CMK (cell line): ENCODE results near the gene OR4C45.
A peak's percentile ranks its signal among the peaks of the same experiment; 100 is the strongest.
"Not testable (repeated sequence)": the region's sequence is repeated elsewhere in the genome, so short reads cannot be mapped to it uniquely, and the experiment has no call there.

Experiments
- DNase-seq: peaks from one replicate; pipeline ENCODE4 v3.0.0-alpha.2; 2010; ENCODE audit warnings: low read depth

The OR4C45 gene

DNA sequence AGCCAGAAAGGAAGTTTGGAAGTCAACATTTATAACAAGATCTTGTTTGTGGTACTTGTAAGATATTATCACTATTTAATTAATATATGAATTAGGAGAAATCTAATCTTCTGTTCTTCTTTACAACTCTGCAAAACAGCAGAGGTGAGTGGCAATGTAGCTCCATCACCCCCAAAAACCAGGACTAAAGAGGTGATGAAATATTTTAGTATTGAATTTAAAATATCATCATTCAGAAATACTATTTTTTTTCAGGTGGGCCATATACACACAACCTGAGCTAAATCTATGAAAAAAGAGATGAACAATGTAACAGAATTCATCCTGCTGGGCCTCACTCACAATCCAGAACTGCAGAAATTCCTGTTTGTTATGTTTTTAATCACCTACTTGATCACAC is at the start of gene OR4C45:
Gene OR4C45 (plus strand): TSS at position 301 of the 400 bp plus-strand sequence.
- DNase-seq, result no peak

DNA sequence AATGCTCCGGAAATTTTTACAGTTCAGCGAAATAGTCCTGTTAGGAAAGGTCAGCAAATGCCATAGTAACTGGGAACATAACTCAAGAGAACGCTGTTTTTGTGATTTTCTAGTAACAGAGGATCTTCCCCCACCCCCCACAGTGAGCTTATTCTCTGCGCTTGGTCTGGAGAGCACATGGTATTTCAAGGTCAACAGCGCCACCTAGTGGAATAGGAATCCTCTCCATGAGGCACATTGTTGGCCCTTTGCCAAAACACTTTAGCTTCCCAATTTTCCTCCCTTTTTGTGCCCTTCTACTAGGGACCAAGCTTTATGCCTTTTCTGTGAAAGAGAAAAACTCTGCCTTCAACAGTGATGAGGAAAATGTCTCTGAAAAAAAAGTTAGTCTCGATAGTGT is 37.1 kb upstream of the OR4C45 start:
- DNase-seq, result peak; percentile 22

DNA sequence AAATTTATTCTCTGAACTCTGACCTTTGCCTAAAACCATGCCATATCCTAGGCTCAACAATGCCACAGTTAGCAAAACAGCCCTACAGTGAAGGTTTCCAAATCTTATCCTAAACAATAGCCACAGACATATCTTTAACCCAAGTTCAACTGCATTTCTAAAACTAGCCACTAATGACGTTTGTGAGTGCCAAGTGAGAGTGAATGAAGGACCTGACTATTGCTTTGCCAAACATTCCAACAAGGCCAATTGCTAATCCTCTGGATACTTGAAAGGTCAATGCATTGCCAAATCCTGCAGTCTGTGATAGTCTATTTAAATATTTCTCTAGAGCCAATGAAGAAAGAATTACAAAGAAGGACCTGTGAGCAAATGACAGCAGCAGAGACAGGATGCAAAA is 2.5 kb upstream of the OR4C45 start:
- no peak for DNase-seq

DNA sequence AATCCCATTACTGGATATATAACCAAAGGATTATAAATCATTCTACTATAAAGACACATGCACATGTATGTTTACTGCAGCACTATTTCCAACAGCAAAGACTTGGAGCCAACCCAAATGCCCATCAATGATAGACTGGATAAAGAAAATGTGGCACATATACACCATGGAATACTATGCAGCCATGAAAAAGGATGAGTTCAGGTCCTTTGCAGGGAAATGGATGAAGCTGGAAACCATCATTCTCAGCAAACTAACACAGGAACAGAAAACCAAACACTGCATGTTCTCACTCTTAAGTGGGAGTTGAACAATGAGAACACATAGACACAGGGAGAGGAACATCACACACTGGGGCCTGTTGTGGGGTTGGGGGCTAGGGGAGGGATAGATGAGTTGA is 3.6 kb downstream of the OR4C45 start:
- DNase-seq, result not testable (repeated sequence)

DNA sequence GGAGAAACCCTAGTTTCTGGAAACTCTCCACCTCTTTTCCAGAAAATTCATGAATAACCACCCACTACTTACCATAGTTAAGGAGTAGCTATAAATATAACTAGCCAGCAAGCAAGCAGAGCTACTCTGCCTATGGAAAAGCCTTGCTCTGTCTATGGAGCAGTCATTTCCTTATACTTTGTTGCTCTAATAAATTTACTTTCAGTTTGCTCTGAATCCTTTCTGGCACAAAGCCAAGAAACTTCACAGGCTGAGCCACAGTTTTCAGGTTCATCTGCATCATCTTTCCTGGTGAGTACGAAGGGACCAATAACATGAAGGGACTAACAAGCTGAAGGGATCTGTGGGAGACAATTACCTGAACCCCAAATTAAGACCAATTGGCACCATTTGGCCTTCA is 4.6 kb downstream of the OR4C45 start:
- no peak for DNase-seq

DNA sequence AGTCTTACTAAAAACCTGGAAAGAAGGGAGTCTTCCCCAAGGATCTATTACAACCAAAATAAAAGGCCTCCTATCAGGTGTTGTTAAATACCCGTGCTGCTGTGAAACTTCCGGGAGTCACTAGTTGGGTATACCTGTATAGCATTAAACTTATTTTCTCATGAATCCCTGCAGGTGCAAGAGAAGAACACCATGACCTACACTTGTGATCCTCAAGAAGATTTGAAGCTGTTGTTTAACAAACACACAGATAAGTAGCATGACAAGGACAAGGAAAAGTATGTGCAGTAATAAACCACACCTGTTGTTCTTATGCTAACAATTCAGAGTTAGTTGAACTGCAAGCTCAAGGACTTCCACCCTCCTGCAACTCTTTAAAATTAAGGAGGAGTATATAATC is 12.0 kb downstream of the OR4C45 start:
- DNase-seq, result no peak

DNA sequence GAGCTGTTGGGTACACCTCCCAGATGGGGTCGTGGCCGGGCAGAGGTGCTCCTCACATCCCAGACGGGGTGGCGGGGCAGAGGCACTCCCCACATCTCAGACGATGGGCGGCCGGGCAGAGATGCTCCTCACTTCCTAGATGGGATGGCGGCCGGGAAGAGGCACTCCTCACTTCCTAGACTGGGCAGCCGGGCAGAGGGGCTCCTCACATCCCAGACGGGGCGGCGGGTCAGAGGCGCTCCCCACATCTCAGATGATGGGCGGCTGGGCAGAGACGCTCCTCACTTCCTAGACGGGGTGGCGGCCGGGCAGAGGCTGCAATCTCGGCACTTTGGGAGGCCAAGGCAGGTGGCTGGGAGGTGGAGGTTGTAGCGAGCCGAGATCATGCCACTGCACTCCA is 30.4 kb downstream of the OR4C45 start:
- DNase-seq, result not testable (repeated sequence)

DNA sequence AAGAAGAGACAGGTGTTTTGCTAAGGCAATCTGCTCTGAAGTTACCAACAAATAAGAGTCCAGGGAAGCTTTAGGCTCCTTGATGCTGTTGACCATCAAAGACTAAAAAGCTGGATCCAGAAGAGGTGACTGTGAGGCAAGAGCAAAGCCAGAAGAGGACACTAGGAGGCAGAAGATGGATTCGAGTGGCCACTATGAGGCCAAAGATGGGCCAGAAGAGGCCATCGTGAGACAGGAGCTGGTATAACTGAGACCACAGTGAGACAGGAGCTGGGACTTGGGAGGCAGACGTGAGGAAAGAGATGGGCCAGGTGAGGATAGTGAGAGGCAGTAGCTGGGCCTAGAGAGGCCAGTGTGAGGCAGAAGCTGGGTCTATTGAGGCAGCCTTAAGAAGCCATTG is 37.7 kb downstream of the OR4C45 start:
- DNase-seq, result no peak

DNA sequence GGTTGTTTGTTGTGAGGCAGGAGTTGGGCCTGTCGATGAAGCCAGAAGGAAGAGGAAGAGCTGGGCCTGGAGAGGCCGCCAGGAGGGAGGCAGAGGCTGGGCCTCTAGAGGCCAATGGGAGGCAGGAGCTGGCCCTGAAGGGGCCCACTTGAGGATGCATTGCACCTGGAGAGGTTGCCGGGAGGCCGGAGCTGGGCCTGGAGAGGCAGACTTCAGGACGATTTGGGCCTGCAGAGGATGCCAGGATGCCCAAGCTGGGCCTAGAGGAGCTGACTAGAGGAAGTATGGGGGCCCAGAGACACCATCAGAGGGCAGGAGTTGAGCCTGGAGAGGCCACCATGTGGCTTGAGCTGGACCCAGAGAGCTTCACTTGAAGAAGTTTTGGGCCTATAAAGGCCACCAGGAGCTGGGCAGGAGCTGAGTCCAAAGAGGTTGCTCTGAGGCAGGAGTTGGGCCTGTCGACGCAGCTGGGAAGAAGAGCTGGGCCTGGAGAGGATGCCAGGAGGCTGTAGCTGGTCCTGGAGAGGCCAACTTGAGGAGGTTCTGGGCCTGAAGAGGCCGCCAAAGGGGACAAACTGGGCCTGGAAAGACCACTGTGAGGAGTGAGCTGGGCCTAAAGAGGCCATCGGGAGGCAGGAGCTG is 39.0 kb downstream of the OR4C45 start:
- DNase-seq, result no peak

DNA sequence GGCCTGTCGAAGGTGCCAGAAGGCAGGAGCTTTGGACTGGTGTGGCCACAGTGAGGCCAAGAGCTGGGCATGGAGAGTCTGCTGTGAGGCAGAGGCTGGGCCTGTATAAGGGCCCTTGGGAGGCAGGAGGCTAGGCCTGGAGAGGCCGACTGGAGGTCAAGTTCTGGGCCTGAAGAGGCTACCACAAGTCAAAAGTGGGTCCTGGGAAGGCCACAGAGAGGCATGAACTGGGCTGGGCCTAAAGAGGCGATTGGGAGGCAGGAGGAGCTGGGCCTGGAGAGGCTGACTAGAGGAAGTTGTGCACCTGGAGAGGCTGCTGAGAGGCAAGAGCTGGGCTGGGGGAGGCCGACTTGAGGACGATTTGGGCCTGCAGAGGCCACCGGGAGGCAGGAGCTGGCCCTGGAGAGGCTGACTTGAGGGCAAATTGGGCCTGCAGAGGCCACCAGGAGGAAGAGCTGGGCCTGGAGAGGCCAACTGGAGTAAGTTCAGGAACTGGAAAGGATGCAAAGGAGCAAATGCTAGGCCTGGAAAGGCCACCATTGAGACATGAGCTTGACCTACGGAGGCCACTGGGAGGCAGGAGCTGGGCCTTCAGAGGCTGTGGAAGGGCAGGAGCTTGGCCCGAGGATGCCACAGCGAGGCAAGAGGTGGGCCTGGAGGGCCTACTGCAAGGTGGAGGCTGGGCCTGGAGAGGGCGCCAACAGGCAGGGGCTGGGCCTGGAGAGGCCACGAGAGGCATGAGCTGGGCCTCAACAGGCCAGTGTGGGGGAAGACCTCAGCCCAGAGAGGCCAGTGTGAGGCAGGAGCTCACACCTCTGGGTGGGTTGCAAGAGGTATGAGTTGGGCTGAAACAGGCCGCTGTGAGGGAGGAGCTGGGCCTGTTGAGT is 39.8 kb downstream of the OR4C45 start:
- no peak for DNase-seq

DNA sequence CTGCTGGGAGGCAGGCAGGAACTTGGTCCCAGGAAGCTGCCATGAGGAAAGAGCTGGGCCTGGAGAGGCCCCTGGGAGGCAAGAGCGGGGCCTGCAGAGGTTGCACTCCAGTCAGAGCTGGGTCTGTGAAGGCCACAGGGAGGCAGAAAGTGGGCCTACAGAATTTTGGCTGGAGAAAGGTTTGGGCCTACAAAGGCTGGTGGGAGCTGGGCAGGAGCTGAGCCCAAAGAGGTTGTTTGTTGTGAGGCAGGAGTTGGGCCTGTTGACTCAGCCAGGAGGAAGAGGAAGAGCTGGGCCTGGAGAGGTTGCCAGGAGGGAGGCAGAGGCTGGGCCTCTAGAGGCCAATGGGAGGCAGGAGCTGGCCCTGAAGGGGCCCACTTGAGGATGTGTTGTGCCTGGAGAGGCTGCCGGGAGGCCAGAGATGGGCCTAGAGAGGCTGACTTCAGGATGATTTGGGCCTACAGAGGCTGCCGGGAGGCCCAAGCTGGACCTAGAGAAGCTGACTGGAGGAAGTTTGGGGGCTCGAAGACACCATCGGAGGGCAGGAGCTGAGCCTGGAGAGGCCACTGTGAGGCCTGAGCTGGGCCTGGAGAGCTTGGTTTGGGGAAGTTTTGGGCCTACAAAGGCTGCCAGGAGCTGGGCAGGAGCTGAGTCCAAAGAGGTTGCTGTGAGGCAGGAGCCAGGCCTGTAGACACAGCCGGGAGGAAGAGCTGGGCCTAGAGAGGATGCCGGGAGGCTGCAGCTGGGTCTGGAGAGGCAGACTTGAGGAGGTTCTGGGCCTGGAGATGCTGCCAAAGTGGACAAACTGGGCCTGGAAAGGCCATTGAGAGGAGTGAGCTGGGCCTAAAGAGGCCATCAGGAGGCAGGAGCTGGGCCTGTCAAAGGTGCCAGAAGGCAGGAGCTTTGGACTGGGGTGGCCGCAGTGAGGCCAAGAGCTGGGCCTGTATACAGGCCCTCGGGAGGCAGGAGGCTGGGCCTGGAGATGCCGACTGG is 40.7 kb downstream of the OR4C45 start:
- no peak for DNase-seq

DNA sequence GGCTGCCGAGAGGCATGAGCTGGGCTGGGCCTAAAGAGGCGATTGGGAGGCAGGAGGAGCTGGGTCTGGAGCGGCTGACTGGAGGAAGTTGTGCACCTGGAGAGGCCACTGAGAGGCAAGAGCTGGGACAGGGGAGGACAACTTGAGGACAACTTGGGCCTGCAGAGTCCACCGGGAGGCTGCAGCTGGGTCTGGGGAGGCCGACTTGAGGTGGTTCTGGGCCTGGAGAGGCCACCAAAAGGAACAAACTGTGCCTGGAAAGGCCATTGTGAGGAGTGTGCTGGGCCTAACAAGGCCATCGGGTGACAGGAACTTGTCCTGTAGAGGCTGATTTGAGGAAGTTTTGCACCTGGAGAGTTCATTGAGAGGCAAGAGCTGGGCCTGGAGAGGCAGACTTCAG is 41.5 kb downstream of the OR4C45 start:
- DNase-seq, result no peak

DNA sequence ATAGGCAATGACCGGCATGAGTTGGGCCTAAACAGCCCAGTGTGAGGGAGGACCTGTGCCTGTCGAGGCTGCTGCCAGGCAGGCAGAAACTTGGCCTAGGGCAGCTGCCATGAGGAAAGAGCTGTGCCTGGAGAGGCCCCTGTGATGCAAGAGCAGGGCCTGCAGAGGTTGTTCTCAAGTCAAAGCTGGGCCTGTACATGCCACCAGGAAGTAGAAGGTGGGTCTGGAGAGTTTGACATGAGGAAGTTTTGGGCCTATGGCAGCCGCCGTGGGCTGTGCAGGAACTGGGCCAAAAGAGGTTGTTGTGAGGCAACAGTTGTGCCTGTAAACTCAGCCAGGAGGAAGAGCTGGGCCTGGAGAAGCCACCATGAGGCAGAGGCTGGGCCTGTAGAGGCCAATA is 43.2 kb downstream of the OR4C45 start:
- no peak for DNase-seq

DNA sequence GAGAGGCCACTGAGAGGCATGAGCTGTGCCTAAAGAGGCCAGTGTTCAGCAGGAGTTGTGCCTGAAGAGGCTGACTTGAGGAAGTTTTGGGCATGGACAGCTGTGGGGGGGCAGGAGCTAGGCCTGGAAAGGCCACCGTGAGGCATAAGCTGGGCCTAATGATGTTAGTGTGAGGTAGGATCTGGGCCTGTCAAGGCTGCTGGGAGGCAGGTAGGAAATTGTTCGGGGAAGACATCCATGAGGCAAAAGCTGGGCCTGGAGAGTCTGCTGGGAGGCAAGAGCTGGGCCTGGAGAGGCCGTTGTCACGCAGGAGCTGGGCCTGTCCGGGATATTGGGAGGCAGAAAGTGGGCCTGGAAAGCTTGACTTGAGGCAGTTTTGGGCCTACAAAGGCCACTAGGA is 44.9 kb downstream of the OR4C45 start:
- no peak for DNase-seq

DNA sequence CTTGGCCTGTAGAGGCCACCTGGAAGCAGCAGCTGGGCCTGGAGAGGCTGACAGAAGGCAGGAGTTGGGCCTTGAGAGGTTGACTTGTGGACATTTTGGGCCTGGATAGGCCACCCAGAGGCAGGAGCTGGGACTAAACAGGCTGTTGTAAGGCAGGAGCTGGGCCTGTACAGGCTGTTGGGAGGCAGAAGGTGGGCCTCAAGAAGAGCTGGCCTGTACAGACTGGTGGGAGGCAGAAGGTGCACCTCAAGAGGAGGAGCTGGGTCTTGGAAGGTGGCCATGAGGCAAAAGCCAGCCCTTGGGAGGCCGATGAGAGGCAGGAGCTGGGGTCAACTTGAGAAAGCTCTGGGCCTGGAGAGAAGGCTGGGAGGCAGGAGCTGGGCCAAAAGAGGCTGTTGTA is 45.3 kb downstream of the OR4C45 start:
- DNase-seq, result no peak

DNA sequence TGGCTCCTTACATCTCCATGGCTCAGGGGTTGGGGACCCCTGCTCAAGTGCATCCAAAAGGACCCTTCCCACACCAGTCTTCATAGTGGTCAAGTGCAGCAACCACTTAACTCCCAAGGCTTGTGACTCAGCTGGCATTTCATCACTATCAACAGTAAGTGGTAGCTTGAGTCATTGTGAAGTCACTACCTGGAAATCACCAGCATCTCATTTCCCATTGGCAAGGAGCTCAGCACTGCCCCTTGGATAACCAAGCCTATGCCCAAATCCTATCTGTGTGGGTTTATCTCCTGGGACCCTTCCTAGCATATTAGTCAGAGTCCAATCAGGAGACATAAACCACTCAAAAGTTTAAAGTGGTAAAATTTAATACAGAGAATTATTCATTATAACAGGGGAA is 46.3 kb downstream of the OR4C45 start:
- DNase-seq, result not testable (repeated sequence)

DNA sequence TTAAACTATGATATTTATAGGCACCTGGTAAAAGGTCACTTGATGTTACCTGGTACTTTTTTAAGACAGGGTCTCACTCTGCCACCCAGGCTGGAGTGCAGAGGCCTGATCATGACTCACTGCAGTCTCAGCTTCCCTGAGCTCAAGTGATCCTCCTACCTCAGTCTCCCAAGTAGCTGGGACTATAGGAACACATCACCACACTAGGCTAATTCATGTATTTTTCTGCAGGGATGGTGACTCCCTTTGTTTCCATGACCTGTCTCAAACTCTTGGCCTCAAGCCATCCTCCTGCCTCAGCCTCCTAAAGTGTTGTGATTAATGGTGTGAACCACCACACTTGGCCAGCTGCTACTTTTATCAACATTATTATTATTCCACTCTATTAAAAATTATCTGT is 47.6 kb downstream of the OR4C45 start:
- DNase-seq, result no peak
